ENCODE data around the gene MMD.

DNA sequence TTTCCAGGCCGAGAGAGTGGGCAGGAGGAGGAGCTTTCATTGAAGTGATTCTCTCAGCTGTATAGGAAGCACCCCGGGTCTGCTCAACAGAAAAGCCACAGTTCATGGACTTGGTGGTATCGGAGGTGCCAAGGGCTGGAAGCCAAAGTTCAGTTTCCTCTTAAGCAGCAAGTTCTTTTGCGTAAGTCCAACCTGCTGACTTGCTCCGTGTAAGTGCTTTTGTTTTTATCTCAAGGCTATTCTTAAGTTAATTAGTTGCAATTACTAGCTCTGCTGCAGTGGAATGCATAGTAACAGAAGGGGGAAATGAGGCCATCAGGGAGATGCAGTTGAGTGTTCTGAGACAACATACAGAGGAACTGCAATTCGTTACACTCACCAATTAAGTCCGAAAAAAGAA is 45.0 kb upstream of the MMD start:
- TF ChIP-seq, protein P1, sequence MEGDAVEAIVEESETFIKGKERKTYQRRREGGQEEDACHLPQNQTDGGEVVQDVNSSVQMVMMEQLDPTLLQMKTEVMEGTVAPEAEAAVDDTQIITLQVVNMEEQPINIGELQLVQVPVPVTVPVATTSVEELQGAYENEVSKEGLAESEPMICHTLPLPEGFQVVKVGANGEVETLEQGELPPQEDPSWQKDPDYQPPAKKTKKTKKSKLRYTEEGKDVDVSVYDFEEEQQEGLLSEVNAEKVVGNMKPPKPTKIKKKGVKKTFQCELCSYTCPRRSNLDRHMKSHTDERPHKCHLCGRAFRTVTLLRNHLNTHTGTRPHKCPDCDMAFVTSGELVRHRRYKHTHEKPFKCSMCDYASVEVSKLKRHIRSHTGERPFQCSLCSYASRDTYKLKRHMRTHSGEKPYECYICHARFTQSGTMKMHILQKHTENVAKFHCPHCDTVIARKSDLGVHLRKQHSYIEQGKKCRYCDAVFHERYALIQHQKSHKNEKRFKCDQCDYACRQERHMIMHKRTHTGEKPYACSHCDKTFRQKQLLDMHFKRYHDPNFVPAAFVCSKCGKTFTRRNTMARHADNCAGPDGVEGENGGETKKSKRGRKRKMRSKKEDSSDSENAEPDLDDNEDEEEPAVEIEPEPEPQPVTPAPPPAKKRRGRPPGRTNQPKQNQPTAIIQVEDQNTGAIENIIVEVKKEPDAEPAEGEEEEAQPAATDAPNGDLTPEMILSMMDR (IDR thresholded peaks at IDR 0.05), result no peak
- no peak for TF ChIP-seq POLR2AphosphoS5 (IDR thresholded peaks at IDR 0.05; ENCODE audit: insufficient read depth in 1 of 2, low read depth in 1 of 2)

All from vagina (tissue), 2 donors.